Suprapubic skin (tissue), 4 donors: ENCODE results near the gene UQCRC1. TPM values are rescaled to one million over a fixed set of nuclear protein-coding genes. Genes with fewer than 3 reads are reported as not detected.

Source experiments
- DNase-seq, 2 donors: peaks; one replicate each; pipeline ENCODE4 v3.0.0-alpha.2; 2019; ENCODE audit warnings: low spot score in 2 of 2
- H3K27ac ChIP-seq: fragments of 200-600 bp; sonication (generic); one replicate; pipeline ENCODE4 v1.5.1; 2019
- H3K27me3 ChIP-seq: fragments of 200-600 bp; sonication (generic); one replicate; pipeline ENCODE4 v1.5.1; 2019
- H3K36me3 ChIP-seq: fragments of 200-600 bp; sonication (generic); one replicate; pipeline ENCODE4 v1.5.1; 2019
- H3K4me1 ChIP-seq: fragments of 200-600 bp; sonication (generic); one replicate; pipeline ENCODE4 v1.5.1; 2019
- H3K4me3 ChIP-seq: fragments of 200-600 bp; sonication (generic); one replicate; pipeline ENCODE4 v1.5.1; 2019; ENCODE audit warnings: mild to moderate bottlenecking
- H3K9me3 ChIP-seq: fragments of 200-600 bp; sonication (generic); one replicate; pipeline ENCODE4 v1.5.1; 2019
- EP300 ChIP-seq: sonication (generic); formaldehyde crosslinking; IDR thresholded peaks from one replicate; pipeline ENCODE4 v1.6.1; 2017; ENCODE audit warnings: antibody characterized with exemption
- POLR2A ChIP-seq, 2 donors: fragments of 450-650 bp; IDR thresholded peaks; one replicate each; pipeline ENCODE4 v1.6.1; 2017; ENCODE audit warnings: antibody characterized with exemption in 2 of 2, mild to moderate bottlenecking in 2 of 2, moderate library complexity in 2 of 2
- POLR2AphosphoS5 ChIP-seq, 3 donors: sonication (generic); formaldehyde crosslinking; IDR thresholded peaks; one replicate each; pipeline ENCODE4 v1.6.1; 2017; ENCODE audit warnings: antibody characterized with exemption in 3 of 3
- WGBS: methylation state at CpG from one replicate; pipeline ENCODE4 v1.1.5; 2018; 5-methylcytosine and 5-hydroxymethylcytosine counted together
- total RNA-seq, 4 donors: library from RNA; depleted of rRNA; stranded (reverse); fragments of >200 nt; gene quantifications; one replicate each; pipeline ENCODE4 v1.1.0, GENCODE V29; 2016
- TF ChIP-seq, protein P1 (sequence below), 2 donors: fragments of 200-600 bp in 1 of 2; fragments of 450-650 bp in 1 of 2; sonication (generic) in 1 of 2; IDR thresholded peaks; one replicate each; pipeline ENCODE4 v1.5.1; 2016 to 2019; ENCODE audit warnings: antibody characterized with exemption in 2 of 2, mild to moderate bottlenecking in 1 of 2, moderate library complexity in 1 of 2

UQCRC1 gene
- total RNA-seq, 4 donors from 2014 or later = 294 to 337 (median 319) TPM

DNA sequence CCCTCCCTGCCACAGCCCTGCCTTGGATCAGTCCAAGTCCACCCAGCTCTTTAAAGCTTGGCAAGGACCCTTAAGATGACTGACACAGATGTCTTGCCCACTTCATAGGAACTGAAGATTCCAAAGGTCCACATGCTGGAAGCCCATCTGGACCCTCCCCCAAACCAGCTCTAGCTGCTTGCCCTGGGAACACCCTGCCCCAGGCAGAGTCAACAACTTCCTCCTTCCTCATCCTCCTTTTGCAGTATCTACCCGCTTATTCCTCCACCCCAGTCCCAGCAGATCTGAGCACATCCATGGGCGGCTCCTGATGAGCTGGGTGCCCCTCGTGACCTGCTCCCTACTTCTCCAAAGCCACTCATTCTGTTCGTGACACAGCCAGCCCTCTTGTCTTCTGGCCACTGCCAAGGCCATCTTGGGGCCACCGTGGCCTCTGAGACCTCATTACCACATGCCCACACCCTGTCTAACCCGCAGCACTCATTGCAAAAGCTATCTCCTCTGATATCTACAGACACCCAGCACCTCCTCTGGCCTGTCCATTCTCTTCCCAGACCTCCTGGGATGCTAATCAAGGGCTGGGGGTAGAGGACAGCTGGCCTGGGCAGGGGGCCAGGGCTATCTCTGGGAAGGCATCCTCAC is 50.8 kb downstream of the UQCRC1 start:
- 47% methylated on average over 6 of the region's 6 CpGs for WGBS
- no peak for DNase-seq
- Histone ChIP-seq H3K4me1 (peaks cover 53% of the 10 kb centered on the region), H3K9me3 (no peaks in the 10 kb centered on the region), H3K36me3 (peaks cover 3% of the 10 kb centered on the region), H3K4me3 (no peak overlapping the region), H3K27ac (peak overlapping the region; percentile 1), H3K27me3 (no peaks in the 10 kb centered on the region)
- TF ChIP-seq POLR2A (IDR thresholded peaks at IDR 0.05) = no peak
- no peak for TF ChIP-seq POLR2AphosphoS5 (IDR thresholded peaks at IDR 0.05)
- TF ChIP-seq, protein P1, sequence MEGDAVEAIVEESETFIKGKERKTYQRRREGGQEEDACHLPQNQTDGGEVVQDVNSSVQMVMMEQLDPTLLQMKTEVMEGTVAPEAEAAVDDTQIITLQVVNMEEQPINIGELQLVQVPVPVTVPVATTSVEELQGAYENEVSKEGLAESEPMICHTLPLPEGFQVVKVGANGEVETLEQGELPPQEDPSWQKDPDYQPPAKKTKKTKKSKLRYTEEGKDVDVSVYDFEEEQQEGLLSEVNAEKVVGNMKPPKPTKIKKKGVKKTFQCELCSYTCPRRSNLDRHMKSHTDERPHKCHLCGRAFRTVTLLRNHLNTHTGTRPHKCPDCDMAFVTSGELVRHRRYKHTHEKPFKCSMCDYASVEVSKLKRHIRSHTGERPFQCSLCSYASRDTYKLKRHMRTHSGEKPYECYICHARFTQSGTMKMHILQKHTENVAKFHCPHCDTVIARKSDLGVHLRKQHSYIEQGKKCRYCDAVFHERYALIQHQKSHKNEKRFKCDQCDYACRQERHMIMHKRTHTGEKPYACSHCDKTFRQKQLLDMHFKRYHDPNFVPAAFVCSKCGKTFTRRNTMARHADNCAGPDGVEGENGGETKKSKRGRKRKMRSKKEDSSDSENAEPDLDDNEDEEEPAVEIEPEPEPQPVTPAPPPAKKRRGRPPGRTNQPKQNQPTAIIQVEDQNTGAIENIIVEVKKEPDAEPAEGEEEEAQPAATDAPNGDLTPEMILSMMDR (IDR thresholded peaks at IDR 0.05) = no peak
- no peak for TF ChIP-seq EP300

DNA sequence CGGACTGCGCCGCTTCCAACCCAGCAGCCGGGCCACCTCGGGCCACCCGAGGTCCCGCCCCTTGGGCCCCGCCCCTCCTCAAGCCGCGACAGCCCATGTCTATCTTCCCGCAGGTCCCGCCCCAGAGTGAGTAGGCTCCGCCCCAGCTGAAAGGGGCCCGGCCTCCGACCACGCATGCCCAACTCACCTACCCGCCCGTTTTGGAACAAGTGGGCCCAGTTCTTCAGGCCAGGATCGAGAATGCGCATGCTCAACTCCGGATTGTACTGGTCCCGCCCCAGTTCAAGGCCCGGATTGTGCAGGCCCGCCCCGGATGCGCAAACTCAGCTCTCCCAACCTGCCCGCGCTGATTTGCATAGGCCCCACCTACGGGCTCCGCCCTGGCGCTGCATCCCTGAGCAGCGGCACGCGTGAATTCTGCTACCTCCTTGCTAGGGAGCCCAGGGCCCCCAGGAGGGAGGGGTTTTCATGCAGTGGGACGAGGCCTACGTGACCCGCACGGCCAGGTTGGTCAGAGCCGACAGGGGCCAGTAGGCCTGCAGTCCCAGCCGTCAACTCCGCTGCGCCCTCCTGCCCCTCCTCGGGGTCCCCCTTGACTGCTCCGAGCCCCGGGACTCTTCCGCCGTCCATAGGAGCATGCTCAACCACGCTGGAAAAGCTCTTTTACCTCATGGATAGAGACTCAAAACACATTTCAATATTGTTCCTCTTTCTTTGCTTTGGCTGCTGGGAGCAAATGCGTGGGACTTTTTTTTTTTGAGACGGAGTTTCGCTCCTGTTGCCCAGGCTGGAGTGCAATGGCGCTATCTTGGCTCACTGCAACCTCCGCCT is 52.4 kb downstream of the UQCRC1 start, which contains the start of gene PFKFB4:
Gene PFKFB4, minus strand, starts transcription at position 8 of the 831 bp plus-strand sequence. CDS start 26 bp downstream, outside the sequence.
- under 1% methylated on average over 29 of the region's 53 CpGs for WGBS
- Histone ChIP-seq H3K4me1 (peaks cover 51% of the 10 kb centered on the region), H3K27me3 (no peaks in the 10 kb centered on the region), H3K4me3 (peak within 1 kb of the TSS; percentile 52), H3K36me3 (no peaks in the 10 kb centered on the region), H3K27ac (peak within 1 kb of the TSS; percentile 48), H3K9me3 (no peaks in the 10 kb centered on the region)
- TF ChIP-seq, protein P1 (IDR thresholded peaks at IDR 0.05) = no peak
- TF ChIP-seq POLR2AphosphoS5 (IDR thresholded peaks at IDR 0.05) = peak in 1 of 3 donors; percentile 29
- DNase-seq = peak; percentile 99

DNA sequence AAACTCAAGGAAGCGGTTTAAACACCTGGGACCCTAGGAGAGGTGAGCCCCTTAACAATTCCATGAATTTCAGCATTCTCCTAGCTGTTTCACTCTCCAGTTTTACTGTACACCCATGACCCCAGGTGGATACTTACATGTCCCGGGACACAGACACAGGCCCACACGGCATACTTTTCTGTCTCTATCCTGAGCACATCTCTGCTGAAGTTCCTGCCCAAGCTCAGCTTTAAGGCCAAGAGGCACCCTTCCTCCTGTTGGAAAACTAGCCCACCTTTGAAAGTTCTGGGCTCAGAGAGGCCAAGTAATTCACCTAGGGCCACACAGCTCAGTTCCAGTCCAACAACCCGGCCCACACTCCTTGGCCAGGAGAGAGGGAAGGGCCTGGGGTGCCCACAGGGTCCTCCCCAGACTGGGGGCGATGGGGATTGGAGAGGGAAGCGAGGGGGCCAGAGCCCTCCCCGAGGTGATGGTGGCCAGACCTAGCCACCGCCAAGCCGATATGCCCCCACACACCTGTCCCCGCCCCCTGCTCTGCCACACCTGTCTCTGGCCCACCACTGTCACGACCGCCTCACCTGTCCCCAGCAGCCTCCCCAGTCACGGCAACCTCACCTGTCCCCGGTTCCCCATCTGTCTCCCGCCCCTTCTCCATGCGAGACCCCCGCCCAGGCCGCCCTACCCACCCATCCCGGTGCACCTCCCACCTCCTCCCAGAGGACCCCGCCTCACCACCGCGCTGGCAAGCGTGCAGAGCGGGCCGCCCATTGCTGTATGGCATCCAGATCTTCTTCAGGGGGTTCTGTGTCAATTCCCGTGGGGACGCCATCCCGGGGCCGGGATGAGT is 53.3 kb downstream of the UQCRC1 start:
- peaks cover 49% of the 10 kb centered on the region for H3K4me1 ChIP-seq
- no peaks in the 10 kb centered on the region for H3K9me3 ChIP-seq
- DNase-seq = no peak
- WGBS = 16% methylated on average over 25 of the region's 29 CpGs
- no peaks in the 10 kb centered on the region for H3K27me3 ChIP-seq
- H3K36me3 ChIP-seq = no peaks in the 10 kb centered on the region
- peak overlapping the region; percentile 52 for H3K4me3 ChIP-seq
- TF ChIP-seq POLR2AphosphoS5 (IDR thresholded peaks at IDR 0.05) (no peak), POLR2A (IDR thresholded peaks at IDR 0.05) (no peak), EP300 (no peak)
- TF ChIP-seq, protein P1 (IDR thresholded peaks at IDR 0.05) = no peak
- H3K27ac ChIP-seq = no peak overlapping the region

DNA sequence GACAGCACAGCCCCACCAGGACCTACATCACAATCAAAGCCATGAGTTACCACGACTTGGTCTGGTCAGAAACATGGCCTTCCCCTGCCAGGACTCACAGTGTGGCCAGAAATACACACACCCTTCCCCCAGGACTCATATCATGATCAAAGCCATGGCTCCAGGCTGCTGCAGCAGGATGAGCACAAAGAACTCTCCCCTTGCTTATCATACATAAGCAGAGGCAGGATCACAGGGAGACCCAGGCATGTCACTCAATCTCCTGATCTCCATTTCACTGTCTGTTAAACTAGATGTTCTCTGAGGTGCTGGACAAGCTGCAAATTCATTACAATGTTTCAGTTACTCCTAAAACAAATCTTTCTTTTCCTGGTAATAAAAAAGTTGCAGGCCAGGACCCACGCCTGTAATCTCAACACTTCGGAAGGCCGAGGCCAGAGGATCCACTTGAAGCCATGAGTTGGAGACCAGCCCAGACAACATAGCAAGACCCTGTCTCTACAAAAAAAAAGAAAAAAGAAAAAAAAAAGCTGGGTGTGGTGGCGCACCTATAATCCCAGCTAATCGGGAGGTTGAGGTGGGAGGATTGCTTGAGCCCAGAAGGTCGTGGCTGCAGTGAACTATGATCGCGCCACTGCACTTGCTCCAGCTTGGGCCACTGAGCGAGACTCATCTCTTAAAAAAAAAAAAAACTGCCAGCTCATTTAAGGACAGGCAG is 54.1 kb downstream of the UQCRC1 start:
- H3K4me3 ChIP-seq = no peak overlapping the region
- H3K27ac ChIP-seq = no peak overlapping the region
- DNase-seq = no peak
- H3K9me3 ChIP-seq = no peaks in the 10 kb centered on the region
- H3K27me3 ChIP-seq = no peaks in the 10 kb centered on the region
- no peak for TF ChIP-seq POLR2AphosphoS5 (IDR thresholded peaks at IDR 0.05)
- TF ChIP-seq, protein P1 (IDR thresholded peaks at IDR 0.05) = no peak
- TF ChIP-seq POLR2A (IDR thresholded peaks at IDR 0.05) = no peak
- TF ChIP-seq EP300 = no peak
- H3K36me3 ChIP-seq = no peaks in the 10 kb centered on the region
- 93% methylated on average over 10 of the region's 10 CpGs for WGBS
- peaks cover 41% of the 10 kb centered on the region for H3K4me1 ChIP-seq
